BJ (cell line): ENCODE results near the gene CELF2. TPM values are rescaled to one million over a fixed set of nuclear protein-coding genes. Genes with fewer than 3 reads are reported as not detected.
A peak's percentile ranks its signal among the peaks of the same experiment; 100 is the strongest.

Experiments
- CTCF ChIA-PET: fragments of 350-600 bp; formaldehyde crosslinking; extraction: SDS; loops from one replicate; lab custom pipeline; 2021; ENCODE audit warnings: antibody characterized with exemption, inconsistent platforms; lab: Yijun Ruan, JAX
- POLR2A ChIA-PET: fragments of 300-600 bp; sonication (Branson Sonifier 250); formaldehyde crosslinking; extraction: SDS; loops from one replicate; lab custom pipeline; 2021; ENCODE audit warnings: antibody characterized with exemption; lab: Charles Lee
- DNase-seq: peaks from one replicate; pipeline ENCODE4 v3.0.0-alpha.2; 2011; ENCODE audit warnings: low read depth
- H3K27me3 ChIP-seq: 2 replicates; pipeline ENCODE4 v1.6.0; 2011; ENCODE audit warnings: low read length; ENCODE audit not compliant: control insufficient read depth, insufficient read depth
- H3K36me3 ChIP-seq: 2 replicates; pipeline ENCODE4 v1.5.1; 2011; ENCODE audit warnings: low read length; ENCODE audit not compliant: control insufficient read depth, insufficient read depth
- H3K4me3 ChIP-seq: 2 replicates; pipeline ENCODE4 v1.5.1; 2011; ENCODE audit warnings: low read depth, mild to moderate bottlenecking, control low read depth, low read length
- polyA plus RNA-seq: library from polyadenylated mRNA; depleted of rRNA; stranded (reverse); fragments of >200 nt; gene quantifications from 2 replicates; pipeline ENCODE4 v1.2.3, GENCODE V29; 2011
- TF ChIP-seq, protein P1 (sequence below): IDR thresholded peaks from 2 replicates; pipeline ENCODE4 v1.5.1; 2011; ENCODE audit warnings: low read depth, mild to moderate bottlenecking, control low read depth, inconsistent platforms, low read length, moderate library complexity; ENCODE audit not compliant: insufficient read depth

Gene CELF2
- polyA plus RNA-seq, 1 experiment: 8.8 TPM

DNA sequence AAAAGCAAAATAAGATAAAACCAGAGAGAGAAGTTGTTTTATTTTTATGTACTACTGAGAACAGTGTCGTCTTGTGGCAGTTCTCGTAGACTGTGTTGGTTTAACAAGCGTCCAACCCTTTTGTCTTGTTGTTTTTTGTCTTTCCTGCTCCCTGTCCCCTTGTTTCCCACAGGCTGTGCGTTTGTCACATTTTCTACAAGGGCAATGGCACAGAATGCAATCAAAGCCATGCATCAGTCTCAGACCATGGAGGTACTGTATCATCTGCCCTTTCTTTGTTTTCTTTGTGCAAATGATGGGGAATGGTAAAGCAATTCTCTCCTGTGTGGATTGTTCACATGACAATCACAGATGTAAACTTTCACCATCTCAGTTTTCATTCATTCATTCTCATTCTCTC, 248.8 kb downstream of the CELF2 start:
- no peak for DNase-seq
- H3K4me3 ChIP-seq: no peak overlapping the region
- no peaks in the 10 kb centered on the region for H3K36me3 ChIP-seq
- CTCF ChIA-PET: no interaction called here
- no peaks in the 10 kb centered on the region for H3K27me3 ChIP-seq
- TF ChIP-seq, protein P1, sequence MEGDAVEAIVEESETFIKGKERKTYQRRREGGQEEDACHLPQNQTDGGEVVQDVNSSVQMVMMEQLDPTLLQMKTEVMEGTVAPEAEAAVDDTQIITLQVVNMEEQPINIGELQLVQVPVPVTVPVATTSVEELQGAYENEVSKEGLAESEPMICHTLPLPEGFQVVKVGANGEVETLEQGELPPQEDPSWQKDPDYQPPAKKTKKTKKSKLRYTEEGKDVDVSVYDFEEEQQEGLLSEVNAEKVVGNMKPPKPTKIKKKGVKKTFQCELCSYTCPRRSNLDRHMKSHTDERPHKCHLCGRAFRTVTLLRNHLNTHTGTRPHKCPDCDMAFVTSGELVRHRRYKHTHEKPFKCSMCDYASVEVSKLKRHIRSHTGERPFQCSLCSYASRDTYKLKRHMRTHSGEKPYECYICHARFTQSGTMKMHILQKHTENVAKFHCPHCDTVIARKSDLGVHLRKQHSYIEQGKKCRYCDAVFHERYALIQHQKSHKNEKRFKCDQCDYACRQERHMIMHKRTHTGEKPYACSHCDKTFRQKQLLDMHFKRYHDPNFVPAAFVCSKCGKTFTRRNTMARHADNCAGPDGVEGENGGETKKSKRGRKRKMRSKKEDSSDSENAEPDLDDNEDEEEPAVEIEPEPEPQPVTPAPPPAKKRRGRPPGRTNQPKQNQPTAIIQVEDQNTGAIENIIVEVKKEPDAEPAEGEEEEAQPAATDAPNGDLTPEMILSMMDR: no peak
- POLR2A ChIA-PET: no interaction called here

DNA sequence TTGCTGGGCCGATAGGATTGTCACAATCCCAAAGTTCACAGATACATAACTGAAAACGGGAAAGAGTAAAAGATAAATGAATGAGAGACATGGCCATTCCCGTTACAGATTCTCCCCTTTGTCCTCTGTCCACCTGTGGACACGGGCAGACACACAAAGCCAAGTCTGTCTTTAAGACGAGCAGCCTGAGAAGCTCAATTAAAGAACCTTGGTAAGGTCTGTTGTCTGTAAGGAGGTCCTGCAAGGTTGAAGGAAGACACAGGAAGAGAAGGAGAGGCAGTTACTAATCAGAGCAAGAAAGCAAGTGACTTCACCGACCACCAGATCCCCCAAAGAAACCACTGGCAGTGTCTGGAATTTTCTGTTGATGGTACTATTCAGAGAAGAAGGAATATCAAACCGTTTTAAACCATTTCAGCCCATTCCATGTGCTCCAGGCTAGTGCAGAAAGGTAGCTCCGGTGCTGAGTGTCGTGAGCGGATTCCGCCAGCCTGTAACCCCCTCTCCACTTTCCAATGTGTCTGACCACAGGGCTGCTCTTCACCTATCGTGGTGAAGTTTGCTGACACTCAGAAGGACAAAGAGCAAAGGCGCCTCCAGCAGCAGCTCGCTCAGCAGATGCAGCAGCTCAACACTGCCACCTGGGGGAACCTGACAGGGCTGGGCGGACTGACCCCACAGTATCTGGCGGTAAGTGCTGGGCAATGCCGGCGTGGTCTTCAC, 252.6 kb downstream of the CELF2 start:
- TF ChIP-seq, protein P1: peak; percentile 86
- Histone ChIP-seq H3K4me3 (no peak overlapping the region), H3K27me3 (no peaks in the 10 kb centered on the region), H3K36me3 (no peaks in the 10 kb centered on the region)
- ChIA-PET POLR2A (no interaction called here), CTCF (interaction anchor here (0.8 to 2.3 kb wide), 13 partner anchors 8 to 1939 kb away, joined by 3 to 11 read pairs (median 3); no protein-coding TSS in a partner anchor)
- no peak for DNase-seq

DNA sequence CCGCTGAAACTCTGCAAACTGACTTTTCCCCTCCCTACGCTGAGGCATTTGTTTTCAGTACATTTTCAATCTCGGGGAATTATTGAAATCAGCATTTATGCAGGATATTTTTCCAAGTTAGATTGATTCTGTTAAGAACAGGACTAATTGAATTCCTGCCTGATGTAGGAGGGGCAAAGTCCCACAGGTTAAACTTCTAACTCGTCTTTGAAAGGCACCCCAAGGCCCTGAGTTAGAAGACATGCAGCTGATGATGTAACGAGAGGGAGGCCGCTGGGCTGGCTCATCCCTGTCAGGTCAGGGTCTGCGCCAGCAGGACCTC, 253.1 kb downstream of the CELF2 start:
- Histone ChIP-seq H3K4me3 (no peak overlapping the region), H3K27me3 (no peaks in the 10 kb centered on the region), H3K36me3 (no peaks in the 10 kb centered on the region)
- ChIA-PET POLR2A (no interaction called here), CTCF (interaction anchor here (0.6 to 2.3 kb wide), 11 partner anchors 8 to 1939 kb away, joined by 3 to 11 read pairs (median 4); no protein-coding TSS in a partner anchor)
- no peak for DNase-seq
- TF ChIP-seq, protein P1: no peak

DNA sequence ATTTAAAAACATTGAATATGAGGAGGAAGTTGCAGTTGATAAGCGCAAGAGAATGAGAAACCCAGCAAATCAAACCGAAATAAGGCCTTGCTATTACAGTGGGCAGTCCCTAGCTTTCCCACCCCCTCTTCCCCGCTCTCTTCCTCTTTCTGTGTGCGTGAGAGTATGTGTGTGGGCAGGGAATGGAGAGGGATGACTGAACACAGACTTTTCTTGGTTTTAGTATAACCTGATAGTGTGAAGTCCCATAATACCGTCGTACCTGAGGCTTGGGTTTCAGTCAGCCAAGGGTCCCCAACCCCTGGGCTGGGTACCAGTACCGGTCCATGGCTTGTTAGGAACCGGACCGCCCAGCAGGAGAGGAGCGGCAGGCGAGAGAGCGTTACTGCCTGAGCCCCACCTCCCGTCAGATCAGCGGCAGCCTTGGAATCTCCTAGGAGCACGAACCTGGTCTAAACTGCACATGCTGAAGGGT, 255.3 kb downstream of the CELF2 start:
- DNase-seq: no peak
- H3K36me3 ChIP-seq: no peaks in the 10 kb centered on the region
- no peak overlapping the region for H3K4me3 ChIP-seq
- no peaks in the 10 kb centered on the region for H3K27me3 ChIP-seq
- TF ChIP-seq, protein P1: no peak
- ChIA-PET CTCF (interaction anchor here (1.3 kb wide), 1 partner anchor 1930 kb away, joined by 3 read pairs; no protein-coding TSS in a partner anchor), POLR2A (no interaction called here)

DNA sequence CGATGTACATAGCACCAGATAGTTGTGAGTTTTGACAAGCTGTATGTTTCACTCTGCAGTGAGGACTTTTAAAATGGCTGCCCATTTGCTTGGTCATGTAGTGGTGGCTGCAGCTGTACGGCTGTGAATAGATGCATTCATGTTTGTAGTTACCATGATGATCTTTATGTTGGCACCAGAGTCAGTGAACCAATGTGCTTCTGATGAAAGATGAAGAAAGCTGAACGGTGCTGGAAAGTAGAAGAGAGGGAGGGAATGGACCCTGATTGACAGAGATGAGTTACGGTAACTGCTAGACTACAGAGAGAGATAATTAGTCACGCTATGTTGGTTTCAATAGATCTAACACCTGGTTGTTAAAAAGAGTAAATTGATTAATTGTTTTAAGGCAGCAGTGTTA, 256.8 kb downstream of the CELF2 start:
- ChIA-PET CTCF (no interaction called here), POLR2A (no interaction called here)
- Histone ChIP-seq H3K36me3 (no peaks in the 10 kb centered on the region), H3K27me3 (no peaks in the 10 kb centered on the region), H3K4me3 (no peak overlapping the region)
- DNase-seq: no peak
- TF ChIP-seq, protein P1: no peak
